ENCODE data around the gene CCDC68. TPM values are rescaled to one million over a fixed set of nuclear protein-coding genes. Genes with fewer than 3 reads are reported as not detected.

Gene CCDC68
- polyA plus RNA-seq, 3 donors from 2014 or later, result not detected

- peaks cover 2 to 11% (median 4%) of the 10 kb centered on the region in 3 donors for H3K27me3 Mint-ChIP-seq (ENCODE audit: low read depth in 3 of 3)
- no peaks in the 10 kb centered on the region for H3K9me3 Mint-ChIP-seq
- no peak overlapping the region for H3K4me3 Mint-ChIP-seq
- no peaks in the 10 kb centered on the region for H3K36me3 Mint-ChIP-seq
- peak in 1 of 3 donors; percentile 24 for DNase-seq
- no peak overlapping the region for H3K27ac Mint-ChIP-seq
- H3K4me1 Mint-ChIP-seq, result peaks cover 12 to 17% of the 10 kb centered on the region in 2 donors
Measured at GRCh38 chr18:54950221-54950620, 9.0 kb downstream of the CCDC68 start.

GRCh38 chr18:54949588-54949987 lies 9.7 kb downstream of the CCDC68 start:
- no peaks in the 10 kb centered on the region for H3K36me3 Mint-ChIP-seq
- no peak overlapping the region for H3K4me3 Mint-ChIP-seq
- H3K27me3 Mint-ChIP-seq (ENCODE audit: low read depth in 3 of 3), result peaks cover 2 to 9% (median 4%) of the 10 kb centered on the region in 3 donors
- no peak for DNase-seq
- H3K4me1 Mint-ChIP-seq, result peaks cover 12 to 17% of the 10 kb centered on the region in 2 donors
- H3K9me3 Mint-ChIP-seq, result no peaks in the 10 kb centered on the region
- H3K27ac Mint-ChIP-seq, result no peak overlapping the region

- Mint-ChIP-seq H3K27ac (no peak overlapping the region), H3K4me3 (no peak overlapping the region), H3K4me1 (peaks cover 12 to 17% of the 10 kb centered on the region in 2 donors), H3K27me3 (ENCODE audit: low read depth in 3 of 3) (peaks cover 0 to 5% (median 2%) of the 10 kb centered on the region in 3 donors), H3K36me3 (no peaks in the 10 kb centered on the region), H3K9me3 (no peaks in the 10 kb centered on the region)
- DNase-seq, result no peak
Measured at GRCh38 chr18:54948350-54948837, 10.9 kb downstream of the CCDC68 start.

- no peak for DNase-seq
- H3K9me3 Mint-ChIP-seq, result no peaks in the 10 kb centered on the region
- H3K4me3 Mint-ChIP-seq, result peak overlapping the region in 4 of 5 donors; percentile 82 to 89 (median 86)
- peaks cover 0 to 5% (median 2%) of the 10 kb centered on the region in 3 donors for H3K27me3 Mint-ChIP-seq (ENCODE audit: low read depth in 3 of 3)
- H3K4me1 Mint-ChIP-seq, result peaks cover 12 to 17% of the 10 kb centered on the region in 2 donors
- no peaks in the 10 kb centered on the region for H3K36me3 Mint-ChIP-seq
- peak overlapping the region in 2 of 6 donors; percentile 78 to 90 for H3K27ac Mint-ChIP-seq
Measured at GRCh38 chr18:54947091-54947490, 12.2 kb downstream of the CCDC68 start.

- peaks cover 0 to 5% (median 2%) of the 10 kb centered on the region in 3 donors for H3K27me3 Mint-ChIP-seq (ENCODE audit: low read depth in 3 of 3)
- no peaks in the 10 kb centered on the region for H3K9me3 Mint-ChIP-seq
- H3K4me1 Mint-ChIP-seq, result peaks cover 12 to 17% of the 10 kb centered on the region in 2 donors
- H3K27ac Mint-ChIP-seq, result peak overlapping the region; percentile 78 to 92 (median 86)
- peak overlapping the region; percentile 82 to 89 (median 87) for H3K4me3 Mint-ChIP-seq
- peak; percentile 17 to 36 (median 31) for DNase-seq
- H3K36me3 Mint-ChIP-seq, result no peaks in the 10 kb centered on the region
Measured at GRCh38 chr18:54946149-54946581, 13.1 kb downstream of the CCDC68 start.

GRCh38 chr18:54945576-54946125 lies 13.6 kb downstream of the CCDC68 start:
- DNase-seq, result no peak
- Mint-ChIP-seq H3K4me3 (peak overlapping the region; percentile 82 to 89 (median 87)), H3K4me1 (peaks cover 12 to 17% of the 10 kb centered on the region in 2 donors), H3K27me3 (ENCODE audit: low read depth in 3 of 3) (peaks cover 0 to 5% (median 2%) of the 10 kb centered on the region in 3 donors), H3K36me3 (no peaks in the 10 kb centered on the region), H3K27ac (peak overlapping the region; percentile 78 to 92 (median 86)), H3K9me3 (no peaks in the 10 kb centered on the region)

- no peak for DNase-seq
- Mint-ChIP-seq H3K4me3 (no peak overlapping the region), H3K36me3 (no peaks in the 10 kb centered on the region), H3K27ac (no peak overlapping the region), H3K9me3 (no peaks in the 10 kb centered on the region), H3K27me3 (ENCODE audit: low read depth in 3 of 3) (peaks cover 0 to 2% (median 0%) of the 10 kb centered on the region in 3 donors), H3K4me1 (peaks cover 12 to 17% of the 10 kb centered on the region in 2 donors)
Measured at GRCh38 chr18:54942569-54942968, 16.7 kb downstream of the CCDC68 start.

GRCh38 chr18:54942144-54942543 lies 17.1 kb downstream of the CCDC68 start:
- peaks cover 12 to 17% of the 10 kb centered on the region in 2 donors for H3K4me1 Mint-ChIP-seq
- peaks cover 0 to 2% (median 0%) of the 10 kb centered on the region in 3 donors for H3K27me3 Mint-ChIP-seq (ENCODE audit: low read depth in 3 of 3)
- no peak for DNase-seq
- no peak overlapping the region for H3K4me3 Mint-ChIP-seq
- H3K36me3 Mint-ChIP-seq, result no peaks in the 10 kb centered on the region
- H3K9me3 Mint-ChIP-seq, result no peaks in the 10 kb centered on the region
- H3K27ac Mint-ChIP-seq, result no peak overlapping the region

GRCh38 chr18:54939361-54939917 lies 19.8 kb downstream of the CCDC68 start:
- no peak overlapping the region for H3K4me3 Mint-ChIP-seq
- peak overlapping the region in 1 of 6 donors; percentile 16 for H3K27ac Mint-ChIP-seq
- H3K36me3 Mint-ChIP-seq, result no peaks in the 10 kb centered on the region
- DNase-seq, result no peak
- no peaks in the 10 kb centered on the region for H3K9me3 Mint-ChIP-seq
- no peaks in the 10 kb centered on the region for H3K4me1 Mint-ChIP-seq
- no peaks in the 10 kb centered on the region for H3K27me3 Mint-ChIP-seq (ENCODE audit: low read depth in 3 of 3)

GRCh38 chr18:54938506-54938905 lies 20.8 kb downstream of the CCDC68 start:
- H3K36me3 Mint-ChIP-seq, result no peaks in the 10 kb centered on the region
- no peaks in the 10 kb centered on the region for H3K4me1 Mint-ChIP-seq
- no peaks in the 10 kb centered on the region for H3K9me3 Mint-ChIP-seq
- H3K4me3 Mint-ChIP-seq, result no peak overlapping the region
- H3K27ac Mint-ChIP-seq, result no peak overlapping the region
- no peaks in the 10 kb centered on the region for H3K27me3 Mint-ChIP-seq (ENCODE audit: low read depth in 3 of 3)
- no peak for DNase-seq

GRCh38 chr18:54932472-54932871 lies 26.8 kb downstream of the CCDC68 start:
- no peak overlapping the region for H3K4me3 Mint-ChIP-seq
- no peak for DNase-seq
- no peaks in the 10 kb centered on the region for H3K36me3 Mint-ChIP-seq
- no peak overlapping the region for H3K27ac Mint-ChIP-seq
- H3K27me3 Mint-ChIP-seq (ENCODE audit: low read depth in 3 of 3), result no peaks in the 10 kb centered on the region
- no peaks in the 10 kb centered on the region for H3K4me1 Mint-ChIP-seq
- no peaks in the 10 kb centered on the region for H3K9me3 Mint-ChIP-seq

GRCh38 chr18:54931152-54931551 lies 28.1 kb downstream of the CCDC68 start:
- no peak overlapping the region for H3K27ac Mint-ChIP-seq
- DNase-seq, result no peak
- no peaks in the 10 kb centered on the region for H3K9me3 Mint-ChIP-seq
- no peaks in the 10 kb centered on the region for H3K36me3 Mint-ChIP-seq
- H3K4me3 Mint-ChIP-seq, result no peak overlapping the region
- H3K4me1 Mint-ChIP-seq, result no peaks in the 10 kb centered on the region
- H3K27me3 Mint-ChIP-seq (ENCODE audit: low read depth in 3 of 3), result no peaks in the 10 kb centered on the region

- Mint-ChIP-seq H3K4me1 (no peaks in the 10 kb centered on the region), H3K27me3 (ENCODE audit: low read depth in 3 of 3) (no peaks in the 10 kb centered on the region), H3K36me3 (peaks cover 0 to 2% (median 0%) of the 10 kb centered on the region in 3 donors), H3K9me3 (no peaks in the 10 kb centered on the region), H3K4me3 (no peak overlapping the region), H3K27ac (no peak overlapping the region)
- DNase-seq, result no peak
Measured at GRCh38 chr18:54928236-54928635, 31.0 kb downstream of the CCDC68 start.

GRCh38 chr18:54926593-54927325 lies 32.5 kb downstream of the CCDC68 start:
- Mint-ChIP-seq H3K36me3 (peaks cover 0 to 2% (median 0%) of the 10 kb centered on the region in 3 donors), H3K4me1 (no peaks in the 10 kb centered on the region), H3K27me3 (ENCODE audit: low read depth in 3 of 3) (peaks cover 0 to 4% (median 2%) of the 10 kb centered on the region in 3 donors), H3K4me3 (no peak overlapping the region), H3K27ac (no peak overlapping the region), H3K9me3 (no peaks in the 10 kb centered on the region)
- DNase-seq, result no peak

All from immature natural killer cell (primary cell).